RKO (cell line): ENCODE results near the gene AMD1.
"Not testable (repeated sequence)": the region's sequence is repeated elsewhere in the genome, so short reads cannot be mapped to it uniquely, and the experiment has no call there.

ENCODE experiments used
- DNase-seq: peaks from one replicate; pipeline ENCODE4 v3.0.0-alpha.2; 2016; ENCODE audit warnings: low spot score

AMD1 gene

DNA sequence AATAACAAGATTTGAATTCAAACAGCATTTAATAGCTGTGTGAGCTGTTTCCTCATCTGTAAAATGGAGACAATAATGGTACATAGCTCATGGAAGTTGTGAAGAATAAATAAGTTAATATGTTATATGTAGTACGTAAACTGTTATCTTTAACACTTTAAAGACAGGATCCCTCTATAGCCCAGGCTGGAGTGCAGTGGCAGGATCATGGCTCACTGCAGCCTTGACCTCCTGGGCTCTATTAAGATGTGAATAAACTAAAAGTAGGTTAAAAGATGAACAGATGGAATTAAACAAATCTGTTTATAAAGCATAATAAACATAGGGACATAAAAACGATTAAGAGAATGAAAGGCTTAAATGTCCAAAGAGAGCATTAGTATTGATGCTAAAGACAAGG is 3.0 kb downstream of the AMD1 start:
- no peak for DNase-seq

- DNase-seq, result peak; percentile 56
Measured at GRCh38 chr6:110878751-110879522, 4.4 kb downstream of the AMD1 start.

DNA sequence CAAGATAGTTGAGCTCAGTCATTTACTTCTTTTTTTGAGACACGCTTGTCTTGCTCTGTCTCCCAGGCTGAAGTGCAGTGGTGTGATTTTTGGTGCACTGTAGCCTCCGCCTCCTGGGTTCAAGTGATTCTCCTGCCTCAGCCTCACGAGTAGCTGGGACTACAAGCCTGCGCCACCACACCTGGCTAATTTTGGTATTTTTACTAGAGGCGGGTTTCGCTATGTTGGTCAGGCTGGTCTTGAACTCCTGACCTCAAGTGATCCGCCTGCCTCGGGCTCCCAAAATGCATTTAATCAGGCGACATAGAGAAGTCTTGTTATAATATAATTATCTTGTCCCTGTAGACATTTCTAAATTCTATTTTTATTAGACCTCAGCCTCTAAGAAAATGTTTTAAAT is 6.1 kb downstream of the AMD1 start:
- DNase-seq, result no peak

DNA sequence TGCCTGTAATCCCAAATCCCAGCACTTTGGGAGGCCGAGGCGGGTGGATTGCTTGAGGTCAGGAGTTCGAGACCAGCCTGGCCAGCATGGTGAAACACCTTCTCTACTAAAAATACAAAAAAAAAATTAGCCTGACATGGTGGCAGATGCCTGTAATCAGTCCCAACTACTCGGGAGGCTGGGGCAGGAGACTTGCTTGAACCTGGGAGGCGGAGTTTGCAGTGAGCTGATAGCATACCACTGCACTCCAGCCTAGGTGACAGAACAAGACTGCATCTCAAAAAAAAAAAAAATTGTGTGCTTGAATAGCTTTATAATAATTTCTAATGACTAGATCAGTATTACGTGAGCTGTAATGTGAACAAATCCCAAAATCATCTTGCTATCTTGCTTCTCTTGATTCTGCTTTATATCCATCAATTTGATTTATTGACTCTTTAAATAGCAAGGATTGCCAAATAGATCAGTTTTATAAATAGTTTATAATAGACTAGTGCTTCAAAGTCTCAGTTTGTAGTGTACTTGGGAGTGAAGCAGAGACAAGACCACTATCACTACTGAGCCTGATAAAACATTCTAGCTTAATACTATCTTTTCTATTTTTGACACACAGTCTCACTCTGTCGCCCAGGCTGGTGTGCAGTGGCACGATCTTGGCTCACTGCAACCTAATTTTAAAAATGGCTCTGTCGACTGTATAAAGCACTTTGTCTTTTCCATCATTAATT is 7.1 kb downstream of the AMD1 start:
- no peak for DNase-seq

DNA sequence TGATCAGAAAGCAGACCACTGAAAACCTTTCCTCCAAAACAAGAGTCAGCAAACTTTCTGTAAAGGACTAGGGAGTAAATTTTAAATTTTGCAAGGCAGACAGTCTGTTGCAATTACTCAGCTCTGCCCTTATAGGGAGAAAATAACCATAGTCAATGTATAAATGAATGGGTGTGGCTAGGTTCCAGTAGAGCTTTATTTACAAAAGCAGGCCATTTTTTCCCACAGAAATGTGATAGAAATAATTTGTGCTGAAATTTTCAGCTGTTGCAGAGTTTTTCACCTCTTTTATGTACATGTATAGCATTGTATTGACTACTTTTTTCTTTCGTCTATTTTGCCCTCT is 7.7 kb downstream of the AMD1 start:
- no peak for DNase-seq

DNA sequence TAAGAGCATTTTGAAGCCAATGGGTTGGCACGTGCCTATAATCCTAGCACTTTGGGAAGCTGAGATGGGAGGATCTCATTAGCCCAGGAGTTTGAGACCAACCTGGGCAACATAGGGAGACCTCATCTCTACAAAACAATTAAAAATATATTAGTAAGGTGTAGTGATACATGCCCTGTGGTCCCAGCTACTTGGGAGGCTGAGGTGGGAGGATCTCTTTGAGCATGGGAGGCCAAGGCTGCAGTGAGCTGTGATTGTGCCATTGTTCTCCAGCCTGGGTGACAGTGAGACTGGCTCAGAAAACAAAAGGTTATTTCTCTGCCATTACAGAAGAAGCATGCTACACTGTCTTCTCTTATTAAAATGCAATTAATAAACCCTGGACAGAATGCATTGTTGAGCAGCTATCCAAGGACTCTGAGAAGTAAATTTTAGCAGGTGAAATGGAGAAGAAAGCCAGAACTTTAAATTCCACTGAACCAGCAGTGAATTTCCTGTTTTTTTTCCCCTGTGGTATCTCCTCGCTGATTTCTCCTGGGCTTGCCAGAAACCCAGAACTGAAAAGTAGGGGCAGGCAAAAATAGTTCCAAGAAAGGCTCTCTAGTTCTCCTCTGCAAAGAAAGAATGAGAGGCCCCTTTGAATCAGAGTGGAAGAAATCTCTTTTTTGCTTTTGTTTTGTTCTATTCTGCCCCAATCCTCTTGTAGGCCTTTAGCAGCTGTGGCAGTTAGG is 8.4 kb downstream of the AMD1 start:
- no peak for DNase-seq

- DNase-seq, result no peak
Measured at GRCh38 chr6:110884321-110884720, 9.7 kb downstream of the AMD1 start.

DNA sequence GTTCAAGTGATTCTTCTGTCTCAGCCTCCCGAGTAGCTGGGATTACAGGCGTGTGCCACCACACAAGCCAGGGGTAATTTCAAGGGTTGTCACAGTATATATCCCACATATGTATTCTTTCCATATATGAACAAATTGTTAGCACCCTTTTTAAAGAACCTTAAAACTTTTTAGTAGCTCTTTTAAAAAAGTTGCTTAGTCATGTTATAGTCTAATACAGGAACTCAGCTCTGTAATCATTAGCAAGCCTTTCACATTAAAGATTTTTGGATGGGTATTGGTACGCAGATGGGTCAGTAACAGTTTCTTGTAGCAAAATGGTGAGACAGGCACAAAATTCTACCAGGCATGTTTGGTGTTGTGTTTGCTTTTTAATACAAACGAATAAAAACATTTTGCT is 10.9 kb downstream of the AMD1 start:
- DNase-seq, result no peak

GRCh38 chr6:110886555-110887167 is 12.1 kb downstream of the AMD1 start:
- no peak for DNase-seq

GRCh38 chr6:110890288-110890687 is 15.7 kb downstream of the AMD1 start:
- DNase-seq, result no peak

GRCh38 chr6:110895907-110896608 is 21.5 kb downstream of the AMD1 start:
- no peak for DNase-seq

DNA sequence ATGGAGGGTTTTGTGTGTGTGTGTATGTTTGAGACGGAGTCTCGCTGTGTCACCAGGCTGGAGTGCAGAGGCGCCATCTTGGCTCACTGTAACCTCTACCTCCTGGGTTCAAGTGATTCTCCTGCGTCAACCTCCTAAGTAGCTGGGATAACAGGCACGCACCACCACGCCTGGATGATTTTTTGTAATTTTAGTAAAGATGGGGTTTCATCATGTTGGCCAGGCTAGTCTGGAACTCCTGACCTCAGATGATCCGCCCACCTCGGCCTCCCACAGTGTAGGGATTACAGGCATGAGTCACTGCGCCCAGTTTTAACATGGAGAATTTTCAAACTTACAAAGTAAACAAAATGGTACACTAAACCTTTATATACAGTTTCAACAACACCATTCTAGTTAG is 22.8 kb downstream of the AMD1 start:
- no peak for DNase-seq

DNA sequence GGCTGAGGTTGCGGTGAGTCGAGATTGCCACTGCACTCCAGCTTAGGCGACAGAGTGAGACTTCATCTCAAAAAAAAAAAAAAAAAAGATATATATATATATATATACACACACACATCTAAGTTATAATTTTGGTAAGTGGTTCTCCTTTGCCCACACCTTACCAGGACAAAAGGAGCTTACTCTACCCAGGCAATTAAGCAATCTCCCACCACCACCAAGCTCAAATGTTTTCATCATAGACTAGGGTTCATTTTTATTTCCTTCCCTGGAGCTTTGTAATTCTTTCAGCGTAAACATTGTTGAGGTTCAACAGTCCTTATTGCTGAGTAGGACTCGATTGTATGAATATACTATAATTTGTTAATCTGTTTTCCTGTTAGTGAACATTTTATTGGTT is 23.5 kb downstream of the AMD1 start:
- no peak for DNase-seq

GRCh38 chr6:110900028-110900598 is 25.5 kb downstream of the AMD1 start:
- no peak for DNase-seq

- DNase-seq, result not testable (repeated sequence)
Measured at GRCh38 chr6:110901601-110902000, 27.0 kb downstream of the AMD1 start.

GRCh38 chr6:110902091-110902490 is 27.5 kb downstream of the AMD1 start:
- no peak for DNase-seq

DNA sequence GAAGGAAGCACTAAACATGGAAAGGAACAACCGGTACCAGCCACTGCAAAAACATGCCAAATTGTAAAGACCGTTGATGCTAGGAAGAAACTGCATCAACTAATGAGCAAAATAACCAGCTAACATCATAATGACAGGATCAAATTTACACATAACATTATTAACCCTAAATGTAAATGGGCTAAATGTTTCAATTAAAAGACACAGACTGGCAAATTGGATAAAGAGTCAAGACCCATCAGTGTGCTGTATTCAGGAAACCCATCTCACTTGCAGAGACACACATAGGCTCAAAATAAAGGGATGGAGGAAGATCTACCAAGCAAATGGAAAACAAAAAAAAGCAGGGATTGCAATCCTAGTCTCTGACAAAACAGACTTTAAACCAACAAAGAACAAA is 31.7 kb downstream of the AMD1 start:
- not testable (repeated sequence) for DNase-seq

- DNase-seq, result no peak
Measured at GRCh38 chr6:110930781-110931180, 56.2 kb downstream of the AMD1 start.

- DNase-seq, result no peak
Measured at GRCh38 chr6:110933912-110934311, 59.3 kb downstream of the AMD1 start.

GRCh38 chr6:110934381-110934898 is 59.9 kb downstream of the AMD1 start:
- no peak for DNase-seq

- no peak for DNase-seq
Measured at GRCh38 chr6:110935171-110935570, 60.6 kb downstream of the AMD1 start.
